ENCODE measurements around the gene LPAR3.

LPAR3 gene

GRCh38 chr1:84773195-84773594, 119.8 kb downstream of the LPAR3 start:
- DNase-seq, result no peak

DNA sequence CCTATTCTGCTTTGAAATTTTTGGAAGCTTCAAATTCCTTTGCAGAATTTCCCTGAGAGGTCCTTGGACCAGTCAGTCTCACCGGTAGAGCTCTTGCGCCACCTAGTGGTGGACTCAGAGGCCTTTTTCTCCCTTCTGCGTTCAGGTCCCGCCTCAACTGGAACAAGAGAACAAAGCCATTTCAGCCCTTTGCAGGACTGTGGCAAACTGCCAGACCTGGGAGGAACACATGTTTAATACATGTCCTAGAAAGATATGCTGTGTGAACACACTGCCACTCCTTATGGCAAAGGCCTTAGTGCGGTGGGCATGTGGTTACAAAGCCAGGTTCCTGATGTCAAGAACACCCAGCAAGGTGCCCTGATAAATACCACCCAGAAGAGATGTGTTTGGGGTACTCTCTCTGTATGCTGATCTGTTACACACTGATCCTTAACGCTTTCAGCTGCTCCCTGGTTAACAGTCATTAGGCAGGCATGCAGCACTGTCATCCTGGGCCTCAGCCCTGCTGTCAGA, 120.5 kb downstream of the LPAR3 start:
- DNase-seq, result peak; percentile 66

DNA sequence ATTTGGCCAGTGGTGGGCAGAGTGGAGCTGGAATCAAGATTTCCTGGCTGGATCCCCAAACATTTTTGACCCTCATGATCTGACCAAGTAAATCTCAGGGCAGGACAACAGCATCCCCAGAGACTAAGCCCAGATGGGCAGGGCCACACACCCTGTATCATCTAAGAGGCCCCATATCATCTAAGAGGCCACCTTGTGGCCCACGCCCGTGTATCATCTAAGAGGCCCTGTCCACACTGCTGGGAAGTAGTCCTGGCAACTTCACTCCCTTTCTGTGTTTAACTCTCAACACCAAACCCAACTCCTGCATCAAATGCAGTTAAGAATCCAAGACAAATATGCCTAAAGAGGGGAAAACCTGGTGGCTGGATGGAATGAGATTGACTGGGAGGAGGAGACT, 121.1 kb downstream of the LPAR3 start:
- DNase-seq, result no peak

DNA sequence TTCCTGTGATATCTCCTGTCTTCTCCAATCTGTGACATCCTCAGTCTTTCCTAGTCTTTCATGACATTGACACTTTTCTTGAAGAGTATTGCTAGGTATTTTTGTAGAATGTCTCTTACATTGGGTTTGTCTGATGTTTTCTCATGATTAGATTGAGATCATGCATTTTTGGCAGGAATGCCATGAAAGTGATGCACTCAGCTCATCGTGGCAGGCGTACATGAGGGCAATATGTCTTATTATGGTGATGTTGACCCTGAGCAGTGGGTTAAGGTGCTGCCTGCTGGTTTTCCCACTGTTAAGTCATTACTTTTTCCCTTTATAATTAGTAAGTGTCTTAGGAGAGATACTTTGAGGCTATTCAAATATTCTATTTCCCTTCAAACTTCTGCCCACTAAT, 122.5 kb downstream of the LPAR3 start:
- DNase-seq, result no peak

DNA sequence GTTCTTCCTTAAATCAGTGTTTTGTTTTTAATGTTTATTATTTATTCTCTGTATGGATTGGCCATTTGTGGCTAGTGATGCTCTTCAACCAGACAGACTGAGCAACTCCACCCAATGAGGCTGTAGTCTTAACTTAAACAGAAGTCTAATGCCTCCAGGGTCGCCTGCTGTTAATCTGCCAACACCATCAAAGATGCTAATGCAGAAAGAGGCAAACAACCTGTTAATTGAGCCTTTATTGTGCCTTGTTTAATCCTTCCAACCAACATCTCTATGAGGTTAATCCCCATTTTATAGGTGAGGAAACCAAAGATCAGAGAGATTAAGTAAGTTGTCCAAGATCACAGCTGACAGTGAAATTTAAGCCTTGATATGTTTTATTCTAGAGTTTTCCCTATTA, 123.4 kb downstream of the LPAR3 start:
- no peak for DNase-seq

DNA sequence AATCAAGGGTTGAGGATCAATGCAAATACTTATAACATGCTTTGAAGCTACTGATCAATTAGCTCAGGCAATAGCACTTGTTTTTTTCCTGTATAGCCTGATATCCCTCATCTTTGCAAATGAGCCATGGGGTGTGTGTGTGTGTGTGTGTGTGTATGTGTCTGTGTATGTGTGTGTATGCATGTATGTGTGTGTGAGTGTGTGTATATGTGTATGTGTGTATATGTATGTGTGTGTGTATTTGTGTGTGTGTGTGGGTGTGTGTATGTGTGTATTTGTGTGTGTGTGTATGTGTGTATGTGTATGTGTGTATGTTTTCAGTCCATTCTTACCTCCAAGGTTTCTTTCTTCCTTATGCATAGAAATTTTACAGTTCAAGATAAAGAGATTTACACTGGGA, 124.4 kb downstream of the LPAR3 start:
- no peak for DNase-seq

DNA sequence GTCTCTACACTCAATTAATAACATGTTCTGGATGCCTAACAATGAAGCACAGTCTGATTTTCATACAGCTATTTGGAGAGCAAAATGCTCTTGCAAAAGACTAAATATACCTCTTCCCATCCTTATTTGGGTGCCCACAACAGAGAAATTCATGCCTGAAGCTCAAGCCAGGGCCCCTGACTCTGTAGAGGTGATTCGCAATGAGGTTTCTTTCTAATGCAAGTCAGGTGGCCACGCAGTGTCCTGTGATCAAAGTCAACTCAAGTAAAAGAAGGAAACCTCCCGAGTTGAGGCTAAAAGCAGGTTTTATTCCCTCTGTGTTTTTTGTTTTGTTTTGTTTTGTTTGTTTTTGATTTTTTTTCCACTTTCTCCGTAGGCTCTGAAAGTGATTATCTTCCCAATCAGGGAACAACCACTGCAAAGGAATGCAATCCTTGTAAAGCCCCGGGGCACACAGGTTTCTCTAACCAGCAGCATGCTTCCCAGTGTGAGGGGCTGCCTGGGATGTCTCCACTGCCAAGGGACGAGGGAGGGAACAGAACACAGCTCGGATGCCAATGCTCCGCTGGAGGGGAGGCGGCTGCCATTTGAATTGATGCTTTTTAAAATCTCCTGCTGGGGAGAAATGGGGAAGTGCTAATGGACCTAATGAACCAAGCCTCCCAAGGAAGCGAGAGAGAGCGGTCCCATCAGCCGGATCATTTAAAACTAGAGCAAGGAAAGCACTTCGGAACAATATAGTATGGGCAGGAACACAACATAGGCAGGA, 128.9 kb downstream of the LPAR3 start:
- no peak for DNase-seq

DNA sequence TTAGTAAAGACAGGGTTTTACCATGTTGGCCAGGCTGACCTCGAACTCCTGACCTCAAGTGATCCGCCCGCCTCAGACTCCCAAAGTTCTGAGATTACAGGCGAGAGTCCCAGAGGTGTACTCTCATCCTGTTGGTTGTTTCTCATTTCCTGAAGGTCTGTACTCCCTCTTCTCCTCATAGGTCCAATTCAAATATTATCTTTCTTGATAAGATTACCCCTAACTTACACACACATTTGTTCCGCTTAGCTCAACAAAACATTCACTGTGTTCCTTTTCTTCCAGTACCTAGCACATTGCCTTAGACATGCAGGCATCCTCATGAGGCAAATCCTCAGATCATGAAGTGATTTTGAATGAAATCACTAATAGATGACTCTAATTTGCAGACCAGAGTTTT, 130.3 kb downstream of the LPAR3 start:
- DNase-seq, result no peak

Data from CD4-positive, alpha-beta T cell treated with Interleukin-15 for 1 hour (primary cell).